DMS79 (cell line): ENCODE data around the gene SNAPC5.
"Not testable (repeated sequence)": the region's sequence is repeated elsewhere in the genome, so short reads cannot be mapped to it uniquely, and the experiment has no call there.

Experiments used
- DNase-seq: peaks from one replicate; lab custom pipeline; 2025; lab: John Stamatoyannopoulos, UW

SNAPC5 gene, protein sequence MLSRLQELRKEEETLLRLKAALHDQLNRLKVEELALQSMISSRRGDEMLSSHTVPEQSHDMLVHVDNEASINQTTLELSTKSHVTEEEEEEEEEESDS

DNA sequence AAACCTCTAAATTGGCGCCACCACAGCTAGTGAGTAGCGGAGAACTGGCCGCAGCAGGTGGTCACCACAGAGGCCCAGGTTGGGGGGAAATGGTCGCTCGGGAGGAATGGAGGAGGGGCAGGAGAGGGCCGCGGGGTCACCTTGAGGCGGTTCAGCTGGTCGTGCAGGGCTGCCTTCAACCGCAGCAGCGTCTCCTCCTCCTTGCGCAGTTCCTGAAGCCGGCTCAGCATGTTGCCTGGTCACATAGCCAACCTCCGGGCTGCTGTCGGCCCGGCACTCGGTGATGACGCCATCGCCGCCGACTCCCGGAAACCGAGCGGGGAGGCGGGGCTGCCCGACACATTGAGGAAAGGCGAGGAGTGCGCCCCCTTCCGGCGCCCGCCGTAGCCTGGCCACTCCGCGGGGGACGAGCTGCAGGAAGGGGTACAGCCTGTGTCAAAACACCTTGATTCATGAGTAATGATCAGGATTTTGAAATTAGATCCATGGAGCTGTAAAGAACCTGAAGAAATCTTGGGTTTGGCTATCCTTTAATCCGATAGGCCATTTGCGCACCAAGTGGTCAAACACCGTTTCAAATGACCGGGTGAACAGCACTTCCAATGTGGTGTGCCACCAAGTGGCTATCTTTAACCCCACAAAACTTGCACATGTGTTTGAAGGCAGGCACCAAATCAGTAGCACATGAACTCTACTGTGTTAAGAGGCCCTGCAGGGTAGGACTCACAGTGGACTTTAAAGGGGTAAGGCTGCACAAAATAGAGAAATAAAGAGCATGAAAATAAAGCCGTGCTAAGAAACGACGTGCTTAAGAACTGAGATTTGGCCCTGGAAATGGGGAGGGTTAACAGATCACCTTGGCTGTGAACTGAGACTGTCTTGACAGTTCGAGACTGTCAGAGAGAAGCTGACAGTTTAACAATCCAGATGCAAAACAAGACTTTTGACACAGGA lies at the start of gene SNAPC5:
TSS of gene SNAPC5 (minus strand) at position 261 of the 954 bp plus-strand sequence. CDS start at position 230, 31 bp downstream.
- DNase-seq, result peak; percentile 62

- DNase-seq, result no peak
Measured at GRCh38 chr15:66545255-66545654, 47.7 kb upstream of the SNAPC5 start.

DNA sequence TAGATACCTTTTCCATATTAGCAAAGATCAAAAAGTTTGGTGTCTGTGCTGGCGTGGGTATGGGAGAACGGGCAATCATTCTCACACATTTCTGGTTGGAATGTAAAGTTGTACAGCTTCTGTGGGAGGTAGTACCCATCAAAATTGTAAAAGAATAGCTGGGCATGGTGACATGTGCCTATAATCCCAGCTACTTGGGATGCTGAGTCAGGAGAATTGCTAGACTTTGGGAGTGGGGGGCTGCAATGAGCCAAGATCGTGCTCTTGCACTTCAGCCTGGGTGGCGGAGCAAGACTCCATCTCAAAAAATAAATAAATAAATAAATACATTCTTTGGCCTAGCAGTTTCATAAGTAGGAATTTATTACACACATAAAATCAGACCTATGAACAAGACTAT lies 45.3 kb upstream of the SNAPC5 start:
- DNase-seq, result no peak

DNA sequence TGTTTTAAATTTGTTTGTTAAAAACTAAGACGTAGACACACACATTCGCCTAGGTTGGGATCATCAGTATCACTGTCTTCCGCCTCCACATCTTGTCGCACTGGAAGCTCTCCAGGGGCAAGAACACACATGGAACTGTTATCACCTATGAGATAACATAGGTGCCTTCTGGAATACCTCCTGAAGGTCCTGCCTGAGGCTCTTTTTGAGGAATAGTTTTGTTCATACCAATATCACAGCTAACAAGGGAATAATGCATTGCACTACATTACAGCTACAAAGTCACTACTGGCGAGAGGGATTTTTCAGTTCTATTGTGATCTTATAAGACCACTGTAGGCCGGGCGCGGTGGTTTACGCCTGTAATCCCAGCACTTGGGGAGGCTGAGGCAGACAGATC lies 37.5 kb upstream of the SNAPC5 start:
- no peak for DNase-seq

GRCh38 chr15:66524838-66525237 lies 27.3 kb upstream of the SNAPC5 start:
- no peak for DNase-seq

- no peak for DNase-seq
Measured at GRCh38 chr15:66523926-66524325, 26.4 kb upstream of the SNAPC5 start.

DNA sequence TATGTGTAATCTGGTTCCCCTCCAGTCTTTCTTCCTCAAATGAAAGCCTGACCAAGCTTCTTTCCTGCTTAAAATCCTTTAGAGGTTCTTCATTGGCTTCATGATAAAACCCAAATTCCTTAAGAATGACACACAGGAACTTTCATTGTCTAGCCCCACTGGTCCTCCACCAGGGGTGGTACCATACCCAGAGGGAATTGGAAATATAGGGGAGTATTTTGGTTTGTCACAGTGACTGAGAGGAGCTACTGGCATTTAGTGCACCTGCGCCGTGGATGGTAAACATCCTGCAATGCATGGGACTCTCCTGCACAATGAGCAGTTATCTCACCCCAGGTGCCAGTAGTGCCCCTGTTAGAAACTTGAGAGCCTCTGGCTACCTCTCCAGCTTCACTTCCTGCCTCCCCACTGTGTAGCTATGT lies 18.4 kb upstream of the SNAPC5 start:
- DNase-seq, result no peak

DNA sequence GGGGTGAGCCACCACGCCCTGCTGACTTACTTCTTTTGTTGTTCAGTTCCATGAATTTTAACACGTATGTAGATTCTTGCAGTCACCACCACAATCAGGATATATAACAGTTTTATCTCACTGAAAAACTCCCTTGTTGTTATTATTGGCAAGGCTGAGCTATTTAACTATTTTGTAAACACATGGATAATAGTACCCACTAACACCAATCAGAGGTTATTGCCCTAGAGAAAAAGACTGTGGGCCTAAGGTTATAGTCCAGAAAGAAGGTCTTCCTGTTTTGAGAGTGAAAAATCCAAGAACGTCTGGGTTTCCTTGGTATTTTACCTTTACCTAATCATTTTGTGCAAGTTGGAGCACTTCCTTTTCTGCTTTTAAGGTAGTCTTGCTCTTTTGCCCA lies 17.0 kb upstream of the SNAPC5 start:
- DNase-seq, result no peak

DNA sequence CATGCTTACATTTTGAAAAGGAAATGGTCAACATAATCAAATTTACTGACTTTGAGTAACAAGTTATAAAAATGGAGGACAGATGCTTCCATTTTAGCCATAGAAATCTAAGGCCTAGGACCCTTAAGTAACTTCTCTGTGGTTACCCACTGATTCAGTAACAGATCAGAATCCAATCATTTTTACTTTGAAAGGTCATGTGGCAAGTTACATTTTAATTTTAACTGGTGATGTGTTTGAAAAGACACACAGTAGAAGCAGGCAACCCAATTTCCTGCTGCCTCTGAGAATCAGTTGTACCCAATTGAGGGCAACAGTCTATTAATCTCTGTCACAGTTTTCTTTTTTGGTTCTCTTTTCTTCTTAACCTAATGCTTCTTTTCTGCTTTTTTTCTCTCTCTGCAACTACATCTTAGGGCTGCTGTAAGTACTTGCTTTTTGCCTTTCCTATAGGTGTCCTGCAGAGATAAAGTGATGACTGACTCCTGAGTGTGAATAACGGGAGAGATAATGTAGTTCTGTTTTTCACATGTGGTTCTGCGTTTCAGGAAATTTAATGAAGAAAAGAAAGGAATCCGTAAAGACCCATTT lies 10.8 kb upstream of the SNAPC5 start:
- DNase-seq, result no peak

- no peak for DNase-seq
Measured at GRCh38 chr15:66505818-66506217, 8.3 kb upstream of the SNAPC5 start.

DNA sequence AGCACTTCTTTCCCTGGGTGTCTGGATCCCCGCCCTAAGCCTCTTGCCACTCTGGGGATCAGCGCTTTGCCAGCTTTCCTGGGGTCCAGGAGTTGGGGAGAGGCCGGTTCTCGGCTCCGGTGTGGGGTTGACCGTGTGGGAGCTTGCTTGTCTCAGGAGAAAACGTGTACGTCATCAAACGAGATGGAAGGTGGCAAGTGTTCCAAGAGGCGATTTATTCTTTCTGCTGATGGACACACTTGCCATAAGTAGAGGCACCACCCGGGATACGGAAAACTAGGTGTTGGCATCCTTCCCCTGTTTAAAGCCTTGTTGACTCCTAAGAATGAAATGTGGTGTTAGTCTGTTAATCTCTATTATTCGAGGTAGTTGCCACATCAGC lies 7.9 kb upstream of the SNAPC5 start:
- DNase-seq, result peak; percentile 5

- peak; percentile 16 for DNase-seq
Measured at GRCh38 chr15:66504563-66505429, 7.2 kb upstream of the SNAPC5 start, which contains the start of the genes RPL4 and ZWILCH. Gene RPL4, minus strand, starts transcription at chr15:66504855. Its CDS starts 65 bp downstream, at chr15:66504790. Gene ZWILCH, plus strand, starts transcription at chr15:66505326. Its CDS starts 13 bp downstream, at chr15:66505339.

GRCh38 chr15:66503780-66504562 lies 6.4 kb upstream of the SNAPC5 start:
- no peak for DNase-seq

GRCh38 chr15:66503041-66503648 lies 5.6 kb upstream of the SNAPC5 start:
- not testable (repeated sequence) for DNase-seq

GRCh38 chr15:66502491-66502890 lies 4.9 kb upstream of the SNAPC5 start:
- DNase-seq, result no peak

DNA sequence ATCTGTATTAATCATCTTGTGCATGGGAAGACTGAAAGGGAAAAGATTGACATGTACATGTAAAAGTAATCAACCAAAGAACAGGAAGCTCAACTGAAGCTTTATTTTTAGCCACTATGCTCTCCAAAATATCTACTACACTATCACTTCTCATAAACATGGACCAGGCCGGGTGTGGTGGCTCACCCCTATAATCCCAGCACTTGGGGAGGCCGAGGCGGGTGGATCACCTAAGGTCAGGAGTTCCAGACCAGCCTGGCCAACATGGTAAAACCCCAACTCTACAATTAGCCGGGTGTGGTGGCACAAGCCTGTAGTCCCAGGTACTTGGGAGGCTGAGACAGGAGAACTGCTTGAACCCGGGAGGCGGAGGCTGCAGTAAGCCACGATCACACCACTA lies 2.8 kb upstream of the SNAPC5 start:
- DNase-seq, result not testable (repeated sequence)

DNA sequence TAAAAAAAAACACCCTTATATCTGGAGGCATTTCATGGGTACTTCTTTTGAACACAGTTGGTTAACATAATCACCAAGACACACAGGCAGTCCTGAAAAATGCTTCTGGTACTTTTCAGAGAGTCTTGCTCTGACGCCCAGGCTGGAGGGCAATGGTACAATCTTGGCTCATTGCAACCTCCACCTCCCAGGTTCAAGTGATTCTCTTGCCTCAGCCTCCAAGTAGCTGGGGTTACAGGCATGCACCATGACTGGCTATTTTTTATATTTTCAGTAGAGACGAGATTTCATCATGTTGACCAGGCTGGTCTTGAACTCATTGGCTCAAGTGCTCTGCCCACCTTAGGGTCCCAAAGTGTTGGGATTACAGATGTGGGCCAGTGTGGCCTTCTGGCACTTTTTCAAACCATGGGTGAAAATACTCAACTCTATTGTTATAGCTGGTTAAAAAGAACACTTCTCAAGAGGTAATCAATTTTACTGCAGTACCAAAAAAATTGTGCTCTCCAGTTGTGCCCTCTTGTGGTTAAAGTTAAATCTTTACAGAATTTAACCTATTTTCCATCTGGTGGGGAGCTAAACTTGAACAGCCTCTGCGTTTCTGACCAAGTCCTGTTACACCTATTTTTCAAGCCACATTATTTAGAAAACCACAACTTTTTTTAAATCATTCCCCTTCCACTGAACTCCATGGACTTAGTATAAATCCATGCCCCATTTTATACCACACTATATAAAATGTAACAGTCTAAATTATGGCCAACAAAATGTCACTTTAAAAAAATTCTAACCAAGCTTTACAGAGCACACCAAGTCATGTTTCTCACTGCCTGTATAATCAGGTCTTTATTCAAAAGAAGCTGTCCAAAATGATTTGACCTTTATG lies 1.2 kb upstream of the SNAPC5 start:
- no peak for DNase-seq

- no peak for DNase-seq
Measured at GRCh38 chr15:66496951-66497501, 536 bp downstream of the SNAPC5 start.

DNA sequence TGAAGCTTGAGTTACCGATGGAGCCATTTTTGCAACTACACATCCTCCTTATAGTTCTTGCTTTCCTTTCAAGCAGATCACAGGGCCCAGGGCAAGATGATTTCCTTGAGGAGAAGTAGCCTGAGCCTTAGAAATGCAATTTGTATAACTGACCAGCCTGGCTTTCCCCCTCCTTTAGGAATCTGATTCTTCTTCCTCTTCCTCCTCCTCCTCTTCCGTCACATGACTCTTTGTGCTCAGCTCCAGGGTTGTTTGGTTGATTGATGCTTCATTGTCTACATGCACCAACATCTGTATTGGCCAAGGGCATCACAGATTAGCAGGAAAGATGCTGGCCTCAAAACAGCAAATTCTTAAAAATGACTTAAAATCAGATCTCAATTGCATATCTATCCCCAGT lies 3.3 kb downstream of the SNAPC5 start:
- no peak for DNase-seq
